ENCODE data around the gene SENP6.

Gene SENP6

GRCh38 chr6:75602246-75603105 lies 796 bp downstream of the SENP6 start:
- peak overlapping the region; percentile 97 for H3K27ac ChIP-seq
- TF ChIP-seq CTCF (conservative IDR thresholded peaks at IDR 0.05), result no peak

- H3K27ac ChIP-seq, result peak overlapping the region; percentile 97
- no peak for TF ChIP-seq CTCF (conservative IDR thresholded peaks at IDR 0.05)
These were observed 1.4 kb downstream of the SENP6 start for GRCh38 chr6:75603106-75603420.

GRCh38 chr6:75604294-75604693 lies 2.6 kb downstream of the SENP6 start:
- TF ChIP-seq CTCF (conservative IDR thresholded peaks at IDR 0.05), result no peak
- no peak overlapping the region for H3K27ac ChIP-seq

- no peak overlapping the region for H3K27ac ChIP-seq
- TF ChIP-seq CTCF (conservative IDR thresholded peaks at IDR 0.05), result no peak
These were observed 4.0 kb downstream of the SENP6 start for GRCh38 chr6:75605635-75606034.

- no peak overlapping the region for H3K27ac ChIP-seq
- no peak for TF ChIP-seq CTCF (conservative IDR thresholded peaks at IDR 0.05)
These were observed 6.6 kb downstream of the SENP6 start for GRCh38 chr6:75608304-75608703.

- no peak overlapping the region for H3K27ac ChIP-seq
- TF ChIP-seq CTCF (conservative IDR thresholded peaks at IDR 0.05), result no peak
These were observed 7.4 kb downstream of the SENP6 start for GRCh38 chr6:75608956-75609533.

- no peak overlapping the region for H3K27ac ChIP-seq
- TF ChIP-seq CTCF (conservative IDR thresholded peaks at IDR 0.05), result no peak
These were observed 8.2 kb downstream of the SENP6 start for GRCh38 chr6:75609639-75610590.

All from VCaP (cell line).